Measurements from ENCODE around the gene LCLAT1. TPM values are rescaled to one million over a fixed set of nuclear protein-coding genes. Genes with fewer than 3 reads are reported as not detected.

The LCLAT1 gene
- total and polyA plus RNA-seq, 4 donors = 2.4 to 14.6 (median 10.7) TPM

GRCh38 chr2:30446602-30447148, 371 bp upstream of the LCLAT1 start:
- Histone ChIP-seq H3K9ac (ENCODE audit: low read depth in 1 of 2, low read length in 2 of 2) (peak overlapping the region in 1 of 2 donors; percentile 22), H3K9me3 (ENCODE audit: control insufficient read depth in 4 of 4, low read length in 3 of 4) (no peaks in the 10 kb centered on the region), H3K4me1 (ENCODE audit: control insufficient read depth in 4 of 4, insufficient read depth in 4 of 4, low read length in 3 of 4) (peaks cover 5 to 17% (median 12%) of the 10 kb centered on the region in 4 donors), H3K27me3 (ENCODE audit: control insufficient read depth in 4 of 4, insufficient read depth in 4 of 4, low read length in 3 of 4) (no peaks in the 10 kb centered on the region), H3K36me3 (ENCODE audit: control insufficient read depth in 4 of 4, insufficient read depth in 3 of 4, low read depth in 1 of 4, low read length in 3 of 4) (no peaks in the 10 kb centered on the region), H3K27ac (ENCODE audit: low read depth in 1 of 2, low read length in 2 of 2) (peak overlapping the region in 1 of 2 donors; percentile 58), H3K4me3 (ENCODE audit: low read depth in 1 of 3, low read length in 3 of 3) (peak overlapping the region; percentile 74 to 90 (median 87))
- no peak for DNase-seq (ENCODE audit: low spot score)
- 21% methylated on average over 12 of the region's 12 CpGs for WGBS
- TF ChIP-seq RAD21 (IDR thresholded peaks at IDR 0.05) (peak in 1 of 2 donors; percentile 33), REST (IDR thresholded peaks at IDR 0.05) (no peak), FOXA1 (IDR thresholded peaks at IDR 0.05) (no peak), RXRA (IDR thresholded peaks at IDR 0.05) (peak in 1 of 2 donors; percentile 26)

GRCh38 chr2:30448308-30448707, 1.3 kb downstream of the LCLAT1 start:
- H3K9ac ChIP-seq (ENCODE audit: low read depth in 1 of 2, low read length in 2 of 2) = no peak overlapping the region

More at GRCh38 chr2:30448308-30448707, 1.3 kb downstream of the LCLAT1 start:
- no peak for TF ChIP-seq JUND (IDR thresholded peaks at IDR 0.05)
- no peak for TF ChIP-seq TAF1 (conservative IDR thresholded peaks at IDR 0.05)
- TF ChIP-seq ZBTB33 (IDR thresholded peaks at IDR 0.05) = no peak
- no peak for TF ChIP-seq YY1 (IDR thresholded peaks at IDR 0.05)
- TF ChIP-seq HNF4G (IDR thresholded peaks at IDR 0.05) = no peak
- TF ChIP-seq REST (IDR thresholded peaks at IDR 0.05) = no peak
- Histone ChIP-seq H3K27ac (ENCODE audit: low read depth in 1 of 2, low read length in 2 of 2) (no peak overlapping the region), H3K9me3 (ENCODE audit: control insufficient read depth in 4 of 4, low read length in 3 of 4) (no peaks in the 10 kb centered on the region), H3K4me3 (ENCODE audit: low read depth in 1 of 3, low read length in 3 of 3) (no peak overlapping the region), H3K27me3 (ENCODE audit: control insufficient read depth in 4 of 4, insufficient read depth in 4 of 4, low read length in 3 of 4) (no peaks in the 10 kb centered on the region), H3K36me3 (ENCODE audit: control insufficient read depth in 4 of 4, insufficient read depth in 3 of 4, low read depth in 1 of 4, low read length in 3 of 4) (no peaks in the 10 kb centered on the region), H3K4me1 (ENCODE audit: control insufficient read depth in 4 of 4, insufficient read depth in 4 of 4, low read length in 3 of 4) (peaks cover 5 to 17% (median 12%) of the 10 kb centered on the region in 4 donors)
- DNase-seq (ENCODE audit: low spot score) = no peak
- 55% methylated on average over 4 of the region's 4 CpGs for WGBS
